Adrenal gland (tissue), 12 donors: ENCODE data around the gene PRR3. TPM values are rescaled to one million over a fixed set of nuclear protein-coding genes. Genes with fewer than 3 reads are reported as not detected.
A peak's percentile ranks its signal among the peaks of the same experiment; 100 is the strongest.
"Not testable (repeated sequence)": the region's sequence is repeated elsewhere in the genome, so short reads cannot be mapped to it uniquely, and the experiment has no call there.

Source experiments
- DNase-seq, 7 donors: peaks; one replicate each; pipeline ENCODE4 v3.0.0-alpha.2; 2019 to 2020
- H3K27ac ChIP-seq, 5 donors: fragments of 200-600 bp; sonication (generic) in 4 of 5; 1 replicate in 3 of 5; 2 replicates in 2 of 5; pipeline versions ENCODE4 v1.5.1 to v1.8.0; 2016 to 2020; ENCODE audit warnings: mild to moderate bottlenecking in 1 of 5
- H3K27me3 ChIP-seq: fragments of 200-600 bp; 2 replicates; pipeline ENCODE4 v1.8.0; 2021
- H3K36me3 ChIP-seq, 2 donors: fragments of 200-600 bp; replicated peaks in 1 of 2; 1 replicate in 1 of 2; 2 replicates in 1 of 2; pipeline versions ENCODE4 v1.5.1 to v1.8.0; 2018 to 2022
- H3K4me1 ChIP-seq, 2 donors: fragments of 200-600 bp; replicated peaks in 1 of 2; 1 replicate in 1 of 2; 2 replicates in 1 of 2; pipeline versions ENCODE4 v1.5.1 to v1.8.0; 2018 to 2021
- H3K4me3 ChIP-seq, 4 donors: fragments of 200-600 bp; sonication (generic) in 3 of 4; one replicate each; pipeline ENCODE4 v1.5.1; 2016 to 2018
- H3K9me3 ChIP-seq, 3 donors: fragments of 200-600 bp; sonication (generic) in 1 of 3; replicated peaks in 1 of 3; 1 replicate in 2 of 3; 2 replicates in 1 of 3; pipeline versions ENCODE4 v1.5.1 to v1.8.0; 2016 to 2021
- POLR2A ChIP-seq, 2 donors: fragments of 450-650 bp; IDR thresholded peaks; one replicate each; pipeline ENCODE4 v1.6.1; 2017; ENCODE audit warnings: antibody characterized with exemption in 2 of 2, mild to moderate bottlenecking in 2 of 2, moderate library complexity in 1 of 2
- WGBS, 4 donors: extraction: QIAGEN DNeasy Blood & Tissue Kit in 2 of 4; methylation state at CpG; one replicate each; pipeline versions ENCODE4 v1.1.5 to v1.1.7; 2013 to 2017; 5-methylcytosine and 5-hydroxymethylcytosine counted together
- intact Hi-C, 2 donors: fragments of 100-400 bp; cut with DNase I; formaldehyde crosslinking; loops; one replicate each; pipeline versions ENCODE4 v1.14.1 to v1.15.0; 2022 to 2023
- polyA plus RNA-seq, 3 donors: library from polyadenylated mRNA; stranded (reverse); fragments of 200-250 nt in 2 of 3; fragments of 350-450 nt in 1 of 3; fragmentation: Illumina TruSeq in 1 of 3; extraction: RNeasy Lipid Tissue Mini Kit (QIAGEN cat#74804) in 1 of 3; gene quantifications; one replicate each; pipeline ENCODE4 v1.2.3, GENCODE V29; 2013 to 2014
- total RNA-seq, 9 donors: library from RNA; depleted of rRNA in 4 of 9; stranded (reverse); fragments of >200 nt in 4 of 9; fragments of 120-200 nt in 1 of 9; fragmentation: NEBNext Ultra II Directional in 1 of 9; extraction: Animal tissue kit (Norgen Biotek cat#: 25700) in 1 of 9; gene quantifications; one replicate each; pipeline versions ENCODE4 v1.1.0 to v1.2.4, GENCODE V29; 2013 to 2023
- TF ChIP-seq, protein P1 (sequence below), 6 experiments: fragments of 450-650 bp in 4 of 6; fragments of 200-600 bp in 2 of 6; sonication (generic) in 1 of 6; IDR thresholded peaks; 1 replicate in 5 of 6; 2 replicates in 1 of 6; pipeline versions ENCODE4 v1.5.1 to v1.8.0; 2016 to 2021; ENCODE audit warnings: antibody characterized with exemption in 6 of 6, mild to moderate bottlenecking in 2 of 6, moderate library complexity in 1 of 6
- donor health status: healthy with polysubstance abuse.
- donor health status: Bipolar disorder and iron deficiency.
- donor health status: DM: yes; HTN: yes; CAD: no.
- donor health status: DM: no; HTN: no; CAD: no.
- donor health status: DM: no; HTN: no; CAD: no.
- donor health status: DM: yes; HTN: yes; CAD: no.

Gene PRR3
- total and polyA plus RNA-seq, 12 donors: 1.8 to 25.5 (median 12.1) TPM

DNA sequence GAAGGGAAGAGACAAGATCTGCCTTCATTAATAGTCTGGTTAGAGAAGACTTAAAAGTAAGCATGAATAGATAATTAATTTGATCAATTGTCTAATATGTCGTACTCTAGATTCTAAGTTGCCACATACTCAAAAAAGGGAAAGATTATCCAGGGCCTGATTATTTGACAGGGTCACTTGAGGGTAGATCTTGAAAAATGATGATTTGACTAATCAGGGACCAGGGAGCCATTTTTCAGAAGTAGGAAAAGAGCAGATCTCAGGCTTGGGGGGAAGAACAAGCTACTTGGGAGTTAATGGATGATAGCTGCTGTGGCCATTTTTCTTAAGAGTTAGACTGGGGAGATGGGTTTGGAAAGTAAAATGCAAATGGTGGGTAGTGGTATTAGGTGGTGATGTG is 35.2 kb downstream of the PRR3 start:
- Histone ChIP-seq H3K27me3 (no peaks in the 10 kb centered on the region), H3K4me3 (no peak overlapping the region), H3K4me1 (peaks cover 8 to 18% of the 10 kb centered on the region in 2 donors), H3K27ac (no peak overlapping the region), H3K9me3 (no peaks in the 10 kb centered on the region), H3K36me3 (peaks cover 0 to 55% of the 10 kb centered on the region in 2 donors)
- TF ChIP-seq, protein P1, sequence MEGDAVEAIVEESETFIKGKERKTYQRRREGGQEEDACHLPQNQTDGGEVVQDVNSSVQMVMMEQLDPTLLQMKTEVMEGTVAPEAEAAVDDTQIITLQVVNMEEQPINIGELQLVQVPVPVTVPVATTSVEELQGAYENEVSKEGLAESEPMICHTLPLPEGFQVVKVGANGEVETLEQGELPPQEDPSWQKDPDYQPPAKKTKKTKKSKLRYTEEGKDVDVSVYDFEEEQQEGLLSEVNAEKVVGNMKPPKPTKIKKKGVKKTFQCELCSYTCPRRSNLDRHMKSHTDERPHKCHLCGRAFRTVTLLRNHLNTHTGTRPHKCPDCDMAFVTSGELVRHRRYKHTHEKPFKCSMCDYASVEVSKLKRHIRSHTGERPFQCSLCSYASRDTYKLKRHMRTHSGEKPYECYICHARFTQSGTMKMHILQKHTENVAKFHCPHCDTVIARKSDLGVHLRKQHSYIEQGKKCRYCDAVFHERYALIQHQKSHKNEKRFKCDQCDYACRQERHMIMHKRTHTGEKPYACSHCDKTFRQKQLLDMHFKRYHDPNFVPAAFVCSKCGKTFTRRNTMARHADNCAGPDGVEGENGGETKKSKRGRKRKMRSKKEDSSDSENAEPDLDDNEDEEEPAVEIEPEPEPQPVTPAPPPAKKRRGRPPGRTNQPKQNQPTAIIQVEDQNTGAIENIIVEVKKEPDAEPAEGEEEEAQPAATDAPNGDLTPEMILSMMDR (IDR thresholded peaks at IDR 0.05): no peak
- no peak for TF ChIP-seq POLR2A (IDR thresholded peaks at IDR 0.05)
- 92 to 95% (median 93%) methylated on average over 1 of the region's 1 CpG for WGBS, 4 donors
- intact Hi-C loops: no loop called here
- DNase-seq: no peak

DNA sequence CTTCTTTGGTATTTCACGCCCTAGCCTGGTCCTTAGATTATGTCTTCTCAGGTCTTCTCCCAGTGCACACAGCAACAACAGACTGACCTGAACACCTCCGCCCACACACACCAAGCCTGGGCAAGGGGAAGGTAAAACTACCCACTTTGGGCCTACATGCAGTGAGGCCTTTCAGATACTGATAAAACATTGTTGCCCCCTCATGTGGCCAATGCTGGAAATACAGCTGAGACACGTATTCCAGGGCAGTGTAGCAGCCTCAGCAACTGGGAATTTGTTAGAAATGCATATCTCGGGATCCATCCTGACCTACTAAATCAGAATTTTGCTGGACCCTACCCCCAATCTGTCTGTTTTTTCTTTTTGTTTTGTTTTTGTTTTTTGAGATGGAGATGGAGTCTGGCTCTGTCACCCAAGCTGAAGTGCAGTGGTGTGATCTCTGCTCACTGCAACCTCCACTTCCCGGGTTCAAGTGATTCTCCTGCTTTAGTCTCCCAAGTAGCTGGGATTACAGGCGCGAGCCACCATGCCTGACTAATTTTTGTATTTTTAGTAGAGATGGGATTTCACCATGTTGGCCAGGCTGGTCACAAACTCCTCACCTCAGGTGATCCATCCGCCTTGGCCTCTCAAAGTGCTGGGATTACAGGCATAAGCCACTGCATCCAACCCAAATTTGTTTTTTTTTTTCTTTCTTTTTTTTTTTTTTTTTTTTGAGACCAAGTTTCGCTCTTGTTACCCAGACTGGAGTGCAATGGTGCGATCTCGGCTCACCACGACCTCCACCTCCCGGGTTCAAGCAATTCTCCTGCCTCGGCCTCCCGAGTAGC is 40.4 kb downstream of the PRR3 start:
- H3K4me1 ChIP-seq, H3K9me3 ChIP-seq, H3K27me3 ChIP-seq, H3K4me3 ChIP-seq: not testable (repeated sequence)
- peak; percentile 80 to 96 (median 88) for DNase-seq
- intact Hi-C loops: loop anchor here in 1 of 2 donors (5.0 kb wide), 1 partner anchor 110 kb away; the partner anchor contains the start of gene HLA-E
- TF ChIP-seq, protein P1 (IDR thresholded peaks at IDR 0.05): peak; percentile 75 to 88 (median 85)
- TF ChIP-seq POLR2A (IDR thresholded peaks at IDR 0.05): peak in 1 of 2 donors; percentile 15
- 72 to 75% (median 74%) methylated on average over 15 of the region's 15 CpGs for WGBS, 4 donors
- H3K36me3 ChIP-seq: peaks cover 0 to 32% of the 10 kb centered on the region in 2 donors
- H3K27ac ChIP-seq: peak overlapping the region in 1 of 5 donors; percentile 8

DNA sequence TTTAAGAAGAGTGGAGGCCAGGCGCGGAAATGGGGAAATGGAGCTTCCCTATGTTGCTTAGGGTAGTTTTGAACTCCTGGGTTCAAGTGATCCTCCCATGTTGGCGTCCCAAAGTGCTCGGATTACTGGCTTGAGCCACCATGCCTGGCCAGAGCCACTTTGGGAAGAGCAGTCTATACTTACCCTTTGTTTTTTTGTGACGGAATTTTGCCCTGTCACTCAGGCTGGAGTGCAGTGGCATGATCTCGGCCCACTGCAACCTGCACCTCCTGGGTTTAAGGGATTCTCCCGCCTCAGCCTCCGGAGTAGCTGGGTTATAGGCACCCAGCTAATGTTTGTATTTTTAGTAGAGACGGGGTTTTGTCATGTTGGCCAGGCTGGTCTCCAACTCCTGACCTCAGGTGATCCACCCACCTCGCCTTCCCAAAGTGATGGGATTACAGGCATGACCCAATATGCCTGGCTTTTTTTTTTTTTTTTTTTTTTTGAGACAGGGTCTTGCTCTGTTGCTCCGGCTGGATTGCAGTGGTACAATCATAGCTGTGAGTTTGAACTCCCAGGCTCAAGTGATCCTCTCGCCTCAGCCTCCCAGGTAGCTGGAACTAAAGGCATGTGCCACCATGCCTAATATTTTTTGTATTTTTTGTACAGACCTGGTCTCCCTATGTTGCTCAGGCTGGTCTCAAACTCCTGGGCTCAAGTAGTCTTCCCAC is 42.0 kb downstream of the PRR3 start:
- no peaks in the 10 kb centered on the region for H3K4me1 ChIP-seq
- no peak for DNase-seq
- intact Hi-C loops: loop anchor here in 1 of 2 donors (5.0 kb wide), 1 partner anchor 112 kb away; the partner anchor contains the start of gene HLA-E
- H3K9me3 ChIP-seq: no peaks in the 10 kb centered on the region
- H3K27ac ChIP-seq: no peak overlapping the region
- no peak overlapping the region for H3K4me3 ChIP-seq
- WGBS, 4 donors: 72 to 77% (median 74%) methylated on average over 10 to 12 of the region's 12 CpGs
- peaks cover 0 to 47% of the 10 kb centered on the region in 2 donors for H3K36me3 ChIP-seq
- no peaks in the 10 kb centered on the region for H3K27me3 ChIP-seq
- TF ChIP-seq, protein P1 (IDR thresholded peaks at IDR 0.05): no peak
- TF ChIP-seq POLR2A (IDR thresholded peaks at IDR 0.05): peak in 1 of 2 donors; percentile 6
